Activated CD8-positive, alpha-beta memory T cell treated with anti-CD3 and anti-CD28 coated beads for 48 hours (primary cell): Measurements from ENCODE around the gene MEIOC.
"Not testable (repeated sequence)": the region's sequence is repeated elsewhere in the genome, so short reads cannot be mapped to it uniquely, and the experiment has no call there.

Source experiments
- DNase-seq, 3 experiments: peaks; one replicate each; pipeline ENCODE4 v3.0.0-alpha.2; 2020; ENCODE audit warnings: low read depth in 2 of 3, low spot score in 2 of 3

MEIOC gene

DNA sequence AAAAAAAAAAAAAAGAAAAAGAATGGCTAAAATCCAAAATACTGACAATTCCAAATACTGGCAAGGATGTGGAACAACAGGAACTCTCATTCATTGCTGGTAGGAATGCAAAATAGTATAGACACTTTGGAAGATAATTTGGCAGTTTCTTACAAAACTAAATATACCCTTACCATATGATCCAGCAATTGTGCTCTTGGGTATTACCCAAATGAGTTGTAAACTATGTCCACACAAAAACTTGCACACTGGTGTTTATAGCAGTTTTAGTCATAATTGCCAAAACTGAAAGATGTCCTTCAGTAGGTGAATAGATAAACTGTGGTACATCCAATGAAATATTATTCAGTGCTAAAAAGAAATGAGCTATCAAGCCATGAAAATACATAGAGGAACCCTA, 8.5 kb upstream of the MEIOC start:
- no peak for DNase-seq

DNA sequence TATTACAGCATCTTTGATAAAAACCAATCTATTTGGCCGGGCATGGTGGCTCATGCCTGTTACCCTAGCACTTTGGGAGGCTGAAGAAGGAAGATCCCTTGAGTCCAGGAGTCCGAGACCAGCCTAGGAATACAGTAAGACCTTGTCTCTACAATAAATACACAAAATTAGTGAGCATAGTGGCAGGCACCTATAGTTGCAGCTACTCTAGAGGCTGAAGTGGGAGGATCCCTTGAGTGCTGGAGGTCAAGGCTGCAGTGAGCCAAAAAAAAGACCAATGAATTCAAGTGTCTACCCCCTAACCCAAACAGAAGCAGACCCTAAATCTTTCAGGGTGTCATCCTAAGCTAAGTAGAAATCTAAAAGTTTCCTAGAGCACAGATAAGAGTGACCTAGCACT, 7.3 kb upstream of the MEIOC start:
- DNase-seq: no peak

- DNase-seq: no peak
These were observed 5.0 kb upstream of the MEIOC start for GRCh38 chr17:44651228-44651627.

GRCh38 chr17:44652727-44653126, 3.5 kb upstream of the MEIOC start:
- no peak for DNase-seq

DNA sequence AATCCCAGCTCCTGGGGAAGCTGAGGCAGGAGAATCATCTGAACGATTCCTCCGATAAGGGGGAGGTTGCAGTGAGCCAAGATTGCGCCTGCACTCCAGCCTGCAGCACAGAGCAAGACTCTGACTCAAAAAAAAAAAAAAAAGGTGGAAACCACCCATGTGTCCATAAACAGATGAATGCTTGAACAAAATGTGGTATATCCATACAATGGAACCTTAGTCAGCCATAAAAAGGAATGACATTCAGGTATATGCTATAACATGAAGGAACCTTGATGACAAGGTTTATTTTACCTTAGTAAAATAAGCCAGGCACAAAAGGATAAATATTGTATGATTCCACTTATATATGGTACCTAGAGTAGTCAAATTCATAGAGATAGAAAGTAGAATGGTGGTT, 2.9 kb upstream of the MEIOC start:
- no peak for DNase-seq

DNA sequence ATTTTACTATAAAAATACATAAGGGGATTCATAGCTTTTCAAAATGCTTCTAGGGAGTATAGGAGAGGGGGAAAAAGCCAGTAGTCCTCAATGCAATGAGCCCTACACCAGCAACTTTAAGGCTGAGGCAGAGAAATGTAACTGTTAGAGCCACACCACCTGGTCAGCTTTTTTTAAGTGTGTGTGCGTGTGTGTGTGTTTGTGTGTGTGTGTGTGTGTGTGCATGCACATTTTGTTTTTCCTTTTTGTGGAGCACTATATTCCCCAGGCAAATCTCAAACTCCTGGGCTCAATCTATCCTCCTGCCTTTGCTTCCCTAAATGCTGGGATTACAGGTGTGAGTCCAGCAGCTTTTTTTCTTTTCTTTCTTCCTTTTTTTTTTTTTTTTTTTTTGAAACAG, 2.3 kb upstream of the MEIOC start:
- no peak for DNase-seq

GRCh38 chr17:44661835-44662234, 5.6 kb downstream of the MEIOC start:
- DNase-seq: no peak

GRCh38 chr17:44663095-44663494, 6.8 kb downstream of the MEIOC start:
- no peak for DNase-seq

- DNase-seq: no peak
These were observed 8.6 kb downstream of the MEIOC start for GRCh38 chr17:44664867-44665266.

DNA sequence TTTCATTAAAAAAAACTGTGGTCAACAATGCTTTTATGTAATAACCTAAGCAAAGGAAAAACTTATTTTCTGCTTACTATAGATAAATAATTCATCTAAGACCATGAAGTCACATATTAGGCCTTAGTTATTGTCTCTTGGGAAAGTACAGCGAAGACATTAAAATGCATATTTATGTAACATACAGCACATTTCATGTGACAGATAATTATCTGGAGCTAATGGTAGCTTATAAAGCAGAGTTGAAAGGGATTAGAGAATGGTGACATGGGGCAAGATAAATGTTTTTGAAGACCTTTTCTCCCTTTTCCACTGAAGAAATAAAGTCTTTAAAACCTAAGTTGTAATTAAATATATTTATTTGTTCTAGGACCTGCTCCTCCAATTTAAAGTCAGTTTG, 9.7 kb downstream of the MEIOC start:
- no peak for DNase-seq

DNA sequence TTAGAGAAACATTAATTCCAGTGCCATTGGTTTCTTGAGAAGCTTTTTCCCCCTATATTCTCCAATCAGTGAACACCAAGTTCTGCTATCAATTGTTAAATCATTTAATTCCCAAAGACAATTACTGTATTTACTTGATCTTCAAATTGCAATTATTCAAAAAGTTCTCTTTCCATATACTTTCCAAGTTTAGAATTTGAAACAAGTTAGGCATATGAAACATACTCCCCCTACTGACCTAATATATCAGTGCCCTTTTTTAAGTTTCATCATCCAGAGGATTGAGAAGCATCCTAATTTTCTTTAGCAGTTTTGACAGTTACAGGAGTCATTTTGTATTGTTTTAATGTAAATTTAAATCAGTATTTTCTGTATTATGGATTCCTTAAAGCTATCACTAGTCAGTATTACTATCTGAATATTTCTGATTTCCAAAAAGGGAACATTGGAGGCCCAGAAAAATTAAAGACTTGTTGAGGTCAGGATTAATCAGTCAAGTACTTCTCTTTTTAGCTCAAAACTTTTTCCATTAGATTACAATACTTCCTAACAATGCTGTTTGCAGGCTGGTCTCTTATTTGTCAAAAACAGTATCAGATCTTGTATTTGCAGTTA, 16.3 kb downstream of the MEIOC start:
- no peak for DNase-seq

- DNase-seq: no peak
These were observed 17.6 kb downstream of the MEIOC start for GRCh38 chr17:44673893-44674292.

DNA sequence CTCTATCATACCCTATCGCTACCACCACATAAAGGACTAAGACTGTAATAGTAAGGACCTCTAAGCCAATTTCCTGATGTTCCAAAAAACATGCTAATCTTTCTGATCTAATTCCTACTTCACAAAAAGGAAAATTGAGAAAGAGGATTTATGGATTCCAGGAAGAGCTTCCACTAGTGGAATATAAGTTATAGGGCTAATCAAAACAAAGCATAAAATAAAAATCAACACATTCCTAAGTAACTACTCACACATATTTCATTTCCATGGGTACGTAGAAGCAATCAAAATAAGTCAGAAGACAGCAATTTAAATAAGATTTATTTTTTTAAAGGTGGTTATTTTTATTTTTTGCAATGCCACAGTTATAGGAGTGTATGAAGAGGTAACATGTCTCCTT, 20.9 kb downstream of the MEIOC start:
- no peak for DNase-seq

DNA sequence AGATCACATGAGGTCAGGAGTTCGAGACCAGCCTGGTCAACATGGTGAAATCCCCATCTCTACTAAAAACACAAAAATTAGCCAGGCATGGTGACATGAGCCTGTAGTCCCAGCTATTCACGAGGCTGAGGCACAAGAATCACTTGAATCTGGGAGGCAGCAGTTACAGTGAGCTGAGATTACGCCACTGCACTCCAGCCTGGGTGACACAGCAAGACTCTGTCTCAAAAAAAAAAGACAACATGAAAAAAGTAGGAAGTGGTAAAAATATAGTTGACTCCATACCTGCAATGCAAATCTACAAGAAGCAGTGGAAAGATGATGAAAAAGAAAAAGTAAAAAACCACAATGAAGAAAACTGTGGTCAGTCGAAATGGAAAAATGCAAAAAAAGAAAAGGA, 27.0 kb downstream of the MEIOC start:
- not testable (repeated sequence) for DNase-seq

DNA sequence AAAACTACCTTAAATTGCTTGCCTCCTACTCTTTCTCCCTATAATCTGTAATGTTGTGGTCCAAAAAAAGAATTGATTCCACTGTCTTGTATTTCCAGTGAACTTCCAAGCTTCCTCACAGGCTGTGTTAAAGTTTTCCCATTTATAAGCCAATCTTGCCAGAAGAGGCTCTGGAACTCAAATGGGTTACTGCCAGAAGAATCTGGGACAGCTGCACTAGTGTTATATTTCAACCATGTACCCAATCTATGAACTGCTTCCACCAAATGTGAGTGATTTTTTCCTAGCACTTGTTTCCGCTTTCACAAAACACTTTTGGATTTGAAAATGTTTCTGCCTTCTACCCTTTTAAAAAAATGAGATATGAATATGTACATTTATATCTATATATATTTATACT, 31.5 kb downstream of the MEIOC start:
- no peak for DNase-seq

DNA sequence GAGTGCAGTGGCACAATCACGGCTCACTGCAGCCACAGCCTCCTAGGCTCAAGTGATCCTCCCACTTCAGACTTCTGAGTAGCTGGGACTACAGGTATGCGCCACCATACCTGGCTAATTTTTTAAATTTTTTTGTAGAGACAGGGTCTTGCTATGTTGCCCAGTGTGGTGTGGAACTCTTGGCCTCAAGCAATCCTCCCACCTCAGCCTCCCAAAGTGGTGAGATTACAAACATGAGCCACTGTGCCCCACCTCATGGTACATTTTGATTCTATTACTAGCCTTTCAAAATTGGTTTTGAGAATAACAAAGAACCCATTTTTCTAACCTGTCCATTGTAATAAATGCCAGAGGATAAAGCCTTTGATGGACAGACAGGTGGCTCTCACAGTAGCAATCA, 31.9 kb downstream of the MEIOC start:
- no peak for DNase-seq

GRCh38 chr17:44688675-44689476, 32.6 kb downstream of the MEIOC start:
- peak in 1 of 3 experiments; percentile 10 for DNase-seq

GRCh38 chr17:44689477-44690217, 33.4 kb downstream of the MEIOC start, which contains the start of gene CCDC43:
Gene CCDC43, minus strand, starts transcription at chr17:44689776. Its CDS starts 23 bp downstream, at chr17:44689753.
- peak; percentile 79 to 82 (median 82) for DNase-seq

- not testable (repeated sequence) for DNase-seq
These were observed 34.6 kb downstream of the MEIOC start for GRCh38 chr17:44690746-44691306.

GRCh38 chr17:44693609-44694008, 37.3 kb downstream of the MEIOC start:
- no peak for DNase-seq

DNA sequence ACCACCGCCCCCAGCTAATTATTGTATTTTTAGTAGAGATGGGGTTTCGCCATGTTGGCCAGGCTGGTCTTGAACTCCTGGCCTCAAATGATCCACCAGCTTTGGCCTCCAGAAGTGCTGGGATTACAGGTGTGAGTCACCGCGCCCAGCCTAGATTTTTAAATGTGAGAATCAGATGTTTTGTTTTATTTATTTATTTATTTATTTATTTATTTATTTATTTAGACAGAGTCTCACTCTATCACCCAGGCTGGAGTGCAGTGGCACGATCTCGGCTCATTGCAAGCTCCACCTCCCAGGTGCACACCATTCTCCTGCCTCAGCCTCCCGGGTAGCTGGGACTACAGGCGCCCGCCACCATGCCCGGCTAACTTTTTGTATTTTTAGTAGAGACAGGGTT, 44.0 kb downstream of the MEIOC start:
- DNase-seq: not testable (repeated sequence)
